Panc1 (cell line): ENCODE results near the gene MED17. TPM values are rescaled to one million over a fixed set of nuclear protein-coding genes. Genes with fewer than 3 reads are reported as not detected.

ENCODE experiments used
- total RNA-seq: library from RNA; stranded (reverse); gene quantifications from one replicate; pipeline ENCODE4 v1.2.1, GENCODE V29; 2021; ENCODE audit not compliant: unreplicated experiment

The MED17 gene
- total RNA-seq, 1 experiment from 2014 or later: 52.4 TPM

Other genes starting within 250 kb of the MED17 start
- gene SMCO4, start 240.9 kb upstream of the MED17 start, total RNA-seq: 14.1 TPM
- 20.5 TPM for gene CEP295, start 122.6 kb upstream of the MED17 start, total RNA-seq
- 165 TPM for gene TAF1D, start 42.8 kb upstream of the MED17 start, total RNA-seq
- 31.0 TPM for gene C11orf54, start 42.6 kb upstream of the MED17 start, total RNA-seq
- gene VSTM5, start 66.3 kb downstream of the MED17 start, total RNA-seq: not detected
- gene HEPHL1, start 237.1 kb downstream of the MED17 start, total RNA-seq: not detected